Neutrophil (primary cell): ENCODE data around the gene XPO6.

ENCODE experiments used
- H3K27ac ChIP-seq: fragments of 200-600 bp; sonication (generic); 2 replicates; pipeline ENCODE4 v1.5.1; 2016; ENCODE audit warnings: mild to moderate bottlenecking, moderate library complexity
- H3K27me3 ChIP-seq: fragments of 200-600 bp; sonication (generic); 2 replicates; pipeline ENCODE4 v1.6.0; 2016; ENCODE audit warnings: mild to moderate bottlenecking
- H3K36me3 ChIP-seq: fragments of 200-600 bp; sonication (generic); 2 replicates; pipeline ENCODE4 v1.5.1; 2017
- H3K4me1 ChIP-seq, 2 experiments: fragments of 200-600 bp in 1 of 2; sonication (generic) in 1 of 2; 1 replicate in 1 of 2; 2 replicates in 1 of 2; pipeline versions ENCODE4 v1.5.1 to v1.6.1; 2013 to 2016; ENCODE audit warnings: low read depth in 1 of 2, low read length in 1 of 2, mild to moderate bottlenecking in 1 of 2, moderate library complexity in 1 of 2; ENCODE audit not compliant: control insufficient read depth in 1 of 2, insufficient read depth in 1 of 2
- H3K4me3 ChIP-seq, 2 experiments: fragments of 200-600 bp in 1 of 2; sonication (generic) in 1 of 2; 1 replicate in 1 of 2; 2 replicates in 1 of 2; pipeline ENCODE4 v1.5.1; 2013 to 2016; ENCODE audit warnings: low read depth in 1 of 2, low read length in 1 of 2, mild to moderate bottlenecking in 1 of 2, moderate library complexity in 1 of 2
- H3K9me3 ChIP-seq: fragments of 200-600 bp; sonication (generic); 2 replicates; pipeline ENCODE4 v1.5.1; 2016
- CTCF ChIP-seq: fragments of 200-600 bp; sonication (generic); IDR thresholded peaks from 2 replicates; pipeline ENCODE4 v1.5.1; 2016; ENCODE audit warnings: antibody characterized with exemption

Gene XPO6

DNA sequence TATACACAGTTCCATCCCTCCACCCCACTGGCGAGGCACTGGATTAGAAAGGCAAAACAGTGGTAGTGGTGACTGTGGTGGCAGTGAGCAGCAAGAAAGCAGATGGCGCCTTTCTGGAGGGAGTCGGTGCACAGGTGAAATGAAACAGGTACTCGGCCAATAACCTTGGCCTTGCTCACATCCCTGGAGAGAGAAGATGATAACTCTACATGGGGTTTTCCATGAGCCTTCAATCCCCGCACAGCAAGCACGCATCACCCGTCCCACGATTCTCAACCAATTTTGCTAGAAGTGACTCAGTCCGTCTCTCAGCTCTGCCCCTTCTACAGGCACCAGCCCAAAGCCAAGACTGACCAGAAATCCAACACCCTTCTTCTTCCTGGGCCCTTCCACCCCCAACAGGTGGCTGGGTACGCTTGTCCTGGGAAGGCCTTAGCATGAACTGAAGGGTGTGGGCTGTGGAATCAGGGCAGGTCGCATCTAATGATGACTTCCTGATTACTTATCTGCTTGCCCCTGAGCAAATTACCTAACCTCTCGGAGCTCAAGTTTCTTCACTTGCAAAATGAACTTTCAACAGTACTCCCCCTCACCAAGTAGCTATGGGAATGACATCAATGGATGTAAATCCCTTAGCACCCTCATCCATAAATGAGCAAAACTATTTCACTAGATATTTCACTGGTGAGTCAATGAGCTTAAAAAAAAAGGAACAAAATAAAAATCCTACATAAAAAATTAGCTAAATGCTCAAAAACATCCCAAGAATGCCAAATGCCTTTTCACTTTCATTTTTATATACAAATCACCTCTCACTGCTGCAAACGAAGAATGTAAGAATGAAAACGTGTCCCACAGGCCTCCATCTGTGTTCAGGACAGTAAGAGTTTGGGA, 18.0 kb downstream of the XPO6 start:
- no peak for TF ChIP-seq CTCF
- Histone ChIP-seq H3K36me3 (peaks cover 82% of the 10 kb centered on the region), H3K27ac (peak overlapping the region; percentile 85), H3K4me1 (peaks cover 88 to 95% of the 10 kb centered on the region in 2 experiments), H3K4me3 (peak overlapping the region; percentile 35 to 41), H3K9me3 (no peaks in the 10 kb centered on the region), H3K27me3 (no peaks in the 10 kb centered on the region)

- Histone ChIP-seq H3K27me3 (no peaks in the 10 kb centered on the region), H3K9me3 (no peaks in the 10 kb centered on the region), H3K36me3 (peaks cover 75% of the 10 kb centered on the region), H3K4me3 (peak overlapping the region; percentile 35 to 41), H3K27ac (peak overlapping the region; percentile 85), H3K4me1 (peaks cover 92 to 98% of the 10 kb centered on the region in 2 experiments)
- peak; percentile 11 for TF ChIP-seq CTCF
Observed at GRCh38 chr16:28192806-28193529, 18.8 kb downstream of the XPO6 start.

GRCh38 chr16:28191364-28191960, 20.3 kb downstream of the XPO6 start:
- Histone ChIP-seq H3K4me1 (peaks cover 96 to 99% of the 10 kb centered on the region in 2 experiments), H3K27ac (peak overlapping the region; percentile 69), H3K9me3 (no peaks in the 10 kb centered on the region), H3K36me3 (peaks cover 74% of the 10 kb centered on the region), H3K27me3 (no peaks in the 10 kb centered on the region), H3K4me3 (no peak overlapping the region)
- TF ChIP-seq CTCF = no peak

DNA sequence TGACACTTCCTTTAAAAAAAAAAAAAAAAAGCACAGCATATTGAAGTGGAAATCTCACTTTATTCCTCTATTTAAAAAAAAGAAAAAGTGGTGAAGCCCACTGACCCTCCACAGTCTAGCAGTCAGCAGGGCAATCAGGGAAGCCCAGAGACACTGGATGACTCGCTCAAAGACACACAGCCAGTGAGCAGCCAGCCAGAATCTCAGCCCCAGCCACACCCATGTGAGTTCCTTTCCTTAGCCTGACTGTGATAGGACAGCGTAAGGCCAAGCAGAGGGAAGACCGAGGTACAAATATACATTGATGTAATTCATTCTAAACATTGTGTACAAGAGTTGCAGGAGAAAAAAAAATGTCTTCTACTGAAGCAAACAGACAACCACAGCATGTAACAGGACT, 22.5 kb downstream of the XPO6 start:
- H3K4me1 ChIP-seq = peaks cover 94 to 95% of the 10 kb centered on the region in 2 experiments
- peak overlapping the region; percentile 94 for H3K27ac ChIP-seq
- peaks cover 63% of the 10 kb centered on the region for H3K36me3 ChIP-seq
- H3K4me3 ChIP-seq = peak overlapping the region; percentile 44 to 53
- H3K9me3 ChIP-seq = no peaks in the 10 kb centered on the region
- no peaks in the 10 kb centered on the region for H3K27me3 ChIP-seq
- TF ChIP-seq CTCF = no peak

DNA sequence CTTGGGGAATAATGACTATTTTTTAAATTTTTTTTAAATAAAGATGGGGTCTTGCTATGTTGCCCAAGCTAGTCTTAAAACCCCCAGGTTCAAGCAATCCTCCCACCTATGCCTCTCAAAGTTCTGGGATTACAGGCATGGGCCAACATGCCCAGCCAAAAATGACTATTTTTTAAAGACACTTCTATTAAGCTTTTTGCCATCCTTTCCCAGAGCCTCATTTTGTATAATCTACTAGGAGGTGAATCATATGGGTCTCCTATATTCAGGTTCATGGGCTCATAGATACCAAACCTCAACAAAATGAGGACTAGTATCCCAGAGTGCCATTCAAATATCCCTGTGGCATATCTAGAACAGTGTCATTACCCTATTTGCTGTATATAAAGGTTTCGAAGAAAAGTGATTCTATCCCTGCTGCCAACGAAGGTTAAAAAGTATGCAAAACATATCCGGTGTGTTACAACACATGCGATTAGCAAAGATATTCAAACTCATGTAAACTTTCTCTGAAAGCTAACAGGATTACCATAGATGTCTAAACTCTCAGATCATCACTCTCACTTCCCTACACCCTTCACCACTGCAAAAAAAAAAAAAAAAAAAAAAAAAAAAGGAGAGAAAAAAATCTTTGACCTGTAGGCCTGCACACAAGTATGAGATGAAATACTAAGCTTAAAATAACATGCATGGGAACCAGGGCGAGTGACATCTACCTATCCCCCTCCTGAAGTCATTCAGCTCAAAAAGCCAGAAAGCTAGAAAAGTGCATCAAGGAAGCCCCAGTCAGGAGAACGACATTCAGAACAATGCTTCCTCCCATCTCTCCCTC, 23.5 kb downstream of the XPO6 start:
- Histone ChIP-seq H3K36me3 (peaks cover 56% of the 10 kb centered on the region), H3K4me3 (peak overlapping the region; percentile 44 to 53), H3K27ac (peak overlapping the region; percentile 94), H3K4me1 (peaks cover 94 to 95% of the 10 kb centered on the region in 2 experiments), H3K27me3 (no peaks in the 10 kb centered on the region), H3K9me3 (no peaks in the 10 kb centered on the region)
- no peak for TF ChIP-seq CTCF
